ENCODE results near the gene CLNS1A.
A peak's percentile ranks its signal among the peaks of the same experiment; 100 is the strongest.
"Not testable (repeated sequence)": the region's sequence is repeated elsewhere in the genome, so short reads cannot be mapped to it uniquely, and the experiment has no call there.

CLNS1A gene

GRCh38 chr11:77592727-77593126 is 44.9 kb downstream of the CLNS1A start:
- TF ChIP-seq Cebpa-rat (IDR thresholded peaks at IDR 0.05): no peak
- Histone ChIP-seq H4K20me1 (0 out of 2 replicates have a peak, but pooled peaks cover 5% of the 10 kb centered on the region), H3K27ac (no peak overlapping the region)

GRCh38 chr11:77590194-77590782 is 47.3 kb downstream of the CLNS1A start:
- Histone ChIP-seq H3K9ac (peak overlapping the region; percentile 74), H3K36me3 (no peaks in the 10 kb centered on the region), H3K27ac (no peak overlapping the region), H3K9me3 (no peaks in the 10 kb centered on the region), H4K20me1 (0 out of 2 replicates have a peak, but pooled peaks cover 5% of the 10 kb centered on the region), H3K27me3 (peaks cover 10% of the 10 kb centered on the region; the same call in 1 of the 2 replicates), H3K4me3 (peak overlapping the region; percentile 73), H3K4me1 (peaks cover 18% of the 10 kb centered on the region), H3K4me2 (peak overlapping the region; percentile 93)
- no peak for TF ChIP-seq Cebpa-rat (IDR thresholded peaks at IDR 0.05)

More at GRCh38 chr11:77592727-77593126, 44.9 kb downstream of the CLNS1A start:
- Histone ChIP-seq H3K4me2 (no peak overlapping the region), H3K36me3 (no peaks in the 10 kb centered on the region), H3K9ac (no peak overlapping the region), H3K9me3 (no peaks in the 10 kb centered on the region), H3K27me3 (peaks cover 10% of the 10 kb centered on the region; the same call in 1 of the 2 replicates), H3K4me3 (no peak overlapping the region), H3K4me1 (peaks cover 18% of the 10 kb centered on the region)

GRCh38 chr11:77589521-77590193 is 47.9 kb downstream of the CLNS1A start, which contains the start of gene AQP11:
TSS of gene AQP11 (plus strand) at chr11:77589953. CDS start at chr11:77589993, 40 bp downstream.
- peak within 1 kb of the TSS; percentile 55; the same call in 1 of the 2 replicates for H3K27ac ChIP-seq
- H3K27me3 ChIP-seq: peaks cover 10% of the 10 kb centered on the region; the same call in 1 of the 2 replicates
- no peak for TF ChIP-seq Cebpa-rat (IDR thresholded peaks at IDR 0.05)

GRCh38 chr11:77589181-77589520 is 48.4 kb downstream of the CLNS1A start:
- no peaks in the 10 kb centered on the region for H3K36me3 ChIP-seq
- peak overlapping the region; percentile 74 for H3K9ac ChIP-seq
- H3K27me3 ChIP-seq: peaks cover 10% of the 10 kb centered on the region; the same call in 1 of the 2 replicates
- peaks cover 18% of the 10 kb centered on the region for H3K4me1 ChIP-seq
- H3K4me2 ChIP-seq: peak overlapping the region; percentile 93
- H3K4me3 ChIP-seq: peak overlapping the region; percentile 73
- H3K9me3 ChIP-seq: peaks cover 5% of the 10 kb centered on the region; the same call in 1 of the 2 replicates
- 0 out of 2 replicates have a peak, but pooled peaks cover 5% of the 10 kb centered on the region for H4K20me1 ChIP-seq
- no peak overlapping the region for H3K27ac ChIP-seq
- TF ChIP-seq Cebpa-rat (IDR thresholded peaks at IDR 0.05): no peak

More at GRCh38 chr11:77589521-77590193, 47.9 kb downstream of the CLNS1A start, which contains the start of gene AQP11:
- no peaks in the 10 kb centered on the region for H3K36me3 ChIP-seq
- peak within 1 kb of the TSS; percentile 73 for H3K4me3 ChIP-seq
- peaks cover 18% of the 10 kb centered on the region for H3K4me1 ChIP-seq
- H4K20me1 ChIP-seq: 0 out of 2 replicates have a peak, but pooled peaks cover 5% of the 10 kb centered on the region
- H3K4me2 ChIP-seq: peak within 1 kb of the TSS; percentile 93
- H3K9me3 ChIP-seq: 0 out of 2 replicates have a peak, but pooled peaks cover under 1% of the 10 kb centered on the region
- peak within 1 kb of the TSS; percentile 74 for H3K9ac ChIP-seq

- Histone ChIP-seq H3K9ac (no peak overlapping the region), H3K36me3 (no peaks in the 10 kb centered on the region), H3K27me3 (no peaks in the 10 kb centered on the region), H3K4me1 (no peaks in the 10 kb centered on the region), H4K20me1 (no peaks in the 10 kb centered on the region), H3K4me2 (no peak overlapping the region), H3K9me3 (peaks cover 56% of the 10 kb centered on the region), H3K27ac (no peak overlapping the region), H3K4me3 (no peak overlapping the region)
- no peak for TF ChIP-seq Cebpa-rat (IDR thresholded peaks at IDR 0.05)
Observed at GRCh38 chr11:77580712-77581337, 56.8 kb downstream of the CLNS1A start.

GRCh38 chr11:77575428-77575827 is 62.2 kb downstream of the CLNS1A start:
- not testable (repeated sequence) for H3K4me1 ChIP-seq, H3K4me2 ChIP-seq, H3K27me3 ChIP-seq, H4K20me1 ChIP-seq, H3K36me3 ChIP-seq, H3K4me3 ChIP-seq, H3K27ac ChIP-seq, H3K9ac ChIP-seq
- H3K9me3 ChIP-seq: peaks cover 29% of the 10 kb centered on the region

- H3K36me3 ChIP-seq, H3K4me2 ChIP-seq, H4K20me1 ChIP-seq, H3K27ac ChIP-seq, H3K4me1 ChIP-seq, H3K27me3 ChIP-seq, H3K4me3 ChIP-seq, H3K9ac ChIP-seq: not testable (repeated sequence)
- 0 out of 2 replicates have a peak, but pooled peaks cover 15% of the 10 kb centered on the region for H3K9me3 ChIP-seq
Observed at GRCh38 chr11:77570896-77571295, 66.7 kb downstream of the CLNS1A start.

GRCh38 chr11:77569676-77570070 is 67.9 kb downstream of the CLNS1A start:
- Histone ChIP-seq H3K27me3 (no peaks in the 10 kb centered on the region), H3K4me2 (no peak overlapping the region), H3K9me3 (0 out of 2 replicates have a peak, but pooled peaks cover 6% of the 10 kb centered on the region), H4K20me1 (no peaks in the 10 kb centered on the region), H3K9ac (no peak overlapping the region), H3K27ac (no peak overlapping the region), H3K36me3 (no peaks in the 10 kb centered on the region), H3K4me1 (no peaks in the 10 kb centered on the region), H3K4me3 (no peak overlapping the region)
- no peak for TF ChIP-seq Cebpa-rat (IDR thresholded peaks at IDR 0.05)

- TF ChIP-seq Cebpa-rat (IDR thresholded peaks at IDR 0.05): no peak
- no peak overlapping the region for H3K4me3 ChIP-seq
- no peak overlapping the region for H3K27ac ChIP-seq
- no peaks in the 10 kb centered on the region for H3K27me3 ChIP-seq
- no peaks in the 10 kb centered on the region for H3K36me3 ChIP-seq
- no peaks in the 10 kb centered on the region for H3K4me1 ChIP-seq
- no peaks in the 10 kb centered on the region for H4K20me1 ChIP-seq
- no peak overlapping the region for H3K9ac ChIP-seq
- H3K9me3 ChIP-seq: 0 out of 2 replicates have a peak, but pooled peaks cover 6% of the 10 kb centered on the region
- no peak overlapping the region for H3K4me2 ChIP-seq
Observed at GRCh38 chr11:77568916-77569675, 68.5 kb downstream of the CLNS1A start.

Measured in BLaER1 (cell line).